Stimulated activated naive CD4-positive, alpha-beta T cell (primary cell): ENCODE results near the gene CETP.

Experiments used
- DNase-seq, 6 experiments: peaks; one replicate each; lab custom pipeline; 2025; lab: John Stamatoyannopoulos, UW

Gene CETP, protein sequence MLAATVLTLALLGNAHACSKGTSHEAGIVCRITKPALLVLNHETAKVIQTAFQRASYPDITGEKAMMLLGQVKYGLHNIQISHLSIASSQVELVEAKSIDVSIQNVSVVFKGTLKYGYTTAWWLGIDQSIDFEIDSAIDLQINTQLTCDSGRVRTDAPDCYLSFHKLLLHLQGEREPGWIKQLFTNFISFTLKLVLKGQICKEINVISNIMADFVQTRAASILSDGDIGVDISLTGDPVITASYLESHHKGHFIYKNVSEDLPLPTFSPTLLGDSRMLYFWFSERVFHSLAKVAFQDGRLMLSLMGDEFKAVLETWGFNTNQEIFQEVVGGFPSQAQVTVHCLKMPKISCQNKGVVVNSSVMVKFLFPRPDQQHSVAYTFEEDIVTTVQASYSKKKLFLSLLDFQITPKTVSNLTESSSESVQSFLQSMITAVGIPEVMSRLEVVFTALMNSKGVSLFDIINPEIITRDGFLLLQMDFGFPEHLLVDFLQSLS

DNA sequence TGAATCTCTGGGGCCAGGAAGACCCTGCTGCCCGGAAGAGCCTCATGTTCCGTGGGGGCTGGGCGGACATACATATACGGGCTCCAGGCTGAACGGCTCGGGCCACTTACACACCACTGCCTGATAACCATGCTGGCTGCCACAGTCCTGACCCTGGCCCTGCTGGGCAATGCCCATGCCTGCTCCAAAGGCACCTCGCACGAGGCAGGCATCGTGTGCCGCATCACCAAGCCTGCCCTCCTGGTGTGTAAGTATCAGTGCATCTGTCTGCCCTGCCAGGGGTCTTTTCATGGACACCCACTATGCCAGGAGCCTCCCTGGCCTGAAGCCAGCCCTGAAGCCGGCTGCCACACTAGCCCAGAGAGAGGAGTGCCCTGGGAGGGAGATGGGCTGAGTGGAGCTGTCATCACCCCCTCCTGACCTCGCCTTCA is at the start of gene CETP:
Gene CETP, plus strand, starts transcription at position 100 of the 431 bp plus-strand sequence. Its CDS starts 30 bp downstream, at position 130.
- no peak for DNase-seq

DNA sequence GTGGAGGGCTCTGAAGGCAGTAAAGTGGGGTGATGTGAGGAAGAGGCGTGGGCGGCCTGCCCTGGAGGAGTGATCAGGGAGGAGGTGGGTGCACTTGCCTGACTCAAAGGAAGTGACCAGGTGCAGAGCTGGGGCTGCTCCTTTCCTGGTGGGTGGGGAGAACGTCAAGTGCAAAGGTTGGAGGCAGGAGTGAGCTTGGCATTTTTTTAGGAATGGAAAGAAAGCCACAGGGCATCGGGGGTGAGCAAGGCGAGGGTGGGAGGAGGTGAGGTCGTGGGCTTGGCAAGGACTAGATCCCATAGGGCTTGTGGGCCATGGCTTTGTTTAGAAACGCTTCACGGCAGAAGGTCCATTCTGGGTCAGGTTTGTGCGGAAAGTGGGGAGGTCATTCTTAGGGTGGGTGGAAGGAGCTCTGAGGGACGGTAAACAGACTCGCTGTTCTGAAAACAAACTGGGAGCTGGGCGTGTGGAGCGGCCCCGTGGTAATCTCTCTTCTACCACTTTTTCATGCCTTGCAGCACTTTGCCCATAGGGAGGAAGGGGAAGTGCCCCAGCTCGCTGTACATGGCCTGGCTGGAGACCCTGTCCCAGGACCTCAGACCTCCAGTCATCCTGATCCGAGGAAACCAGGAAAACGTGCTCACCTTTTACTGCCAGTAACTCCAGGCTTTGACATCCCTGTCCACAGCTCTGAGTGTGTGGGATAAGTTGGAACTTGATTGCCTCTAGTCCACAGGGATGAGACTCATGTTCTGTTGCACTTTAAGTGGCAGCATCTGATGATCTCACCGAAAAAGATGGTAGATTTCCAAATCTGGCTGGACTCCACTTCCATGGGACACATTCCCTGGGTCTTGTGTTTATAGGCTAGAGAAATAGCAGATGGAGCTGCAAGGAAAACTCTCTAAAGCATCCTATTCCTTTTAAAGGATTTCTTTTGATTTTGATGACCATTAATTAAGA is 48.7 kb upstream of the CETP start:
- DNase-seq: no peak

DNA sequence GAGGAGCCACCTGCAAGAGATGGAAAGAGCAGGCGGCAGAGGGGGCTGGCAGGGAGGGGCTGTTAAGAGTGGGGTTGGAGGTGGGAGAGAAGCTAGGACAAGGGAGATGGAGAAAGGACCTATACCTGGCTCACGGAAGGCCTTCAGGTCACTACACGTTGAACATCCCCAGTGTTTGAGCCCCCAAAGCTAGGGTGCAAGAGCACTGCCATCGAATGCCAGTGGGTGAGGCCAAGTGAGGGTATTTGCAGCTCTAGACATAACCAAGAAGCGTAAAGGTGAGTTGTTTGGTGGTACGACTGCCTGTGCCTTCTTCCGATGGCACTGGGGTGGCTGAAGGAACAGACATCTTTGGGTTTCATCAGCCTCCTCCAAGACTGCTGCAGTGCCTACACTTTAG is 46.9 kb upstream of the CETP start:
- DNase-seq: no peak

DNA sequence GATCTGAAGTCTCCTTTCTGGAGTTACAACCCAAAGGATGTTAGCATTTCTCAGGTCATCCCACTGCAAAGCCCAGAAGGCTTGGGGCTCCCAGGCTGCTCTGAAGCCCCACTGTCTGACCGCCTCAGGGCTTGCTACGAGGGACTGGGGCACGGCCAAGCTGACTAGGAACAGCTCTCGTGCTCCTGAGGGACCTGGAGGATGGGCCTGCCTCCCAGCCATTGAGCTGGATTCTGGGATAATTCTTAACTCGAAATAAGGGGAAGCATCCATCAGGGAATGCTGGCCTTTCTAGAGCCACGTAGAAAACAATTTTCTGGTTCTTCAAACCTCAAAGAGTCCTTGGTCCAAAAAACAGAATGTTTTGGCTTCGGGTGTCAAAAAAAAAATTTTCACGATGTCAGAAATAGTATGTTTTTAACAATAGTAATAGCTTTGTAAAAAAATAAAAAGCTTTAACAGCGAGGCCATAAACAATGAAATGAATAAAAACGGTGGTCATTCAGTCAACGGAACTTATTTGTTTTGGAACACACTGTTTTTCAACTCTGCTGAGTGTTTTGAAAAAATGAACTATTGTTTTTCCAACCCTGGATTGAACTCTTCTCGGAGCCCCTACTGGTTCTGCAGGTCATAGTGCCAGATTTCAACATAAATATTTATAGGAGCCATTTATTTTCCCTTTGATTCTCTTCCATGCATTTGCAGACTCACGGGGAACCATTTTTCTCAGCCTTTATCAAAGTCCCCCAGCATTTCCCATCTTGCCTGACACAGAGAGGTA is 46.2 kb upstream of the CETP start:
- no peak for DNase-seq

DNA sequence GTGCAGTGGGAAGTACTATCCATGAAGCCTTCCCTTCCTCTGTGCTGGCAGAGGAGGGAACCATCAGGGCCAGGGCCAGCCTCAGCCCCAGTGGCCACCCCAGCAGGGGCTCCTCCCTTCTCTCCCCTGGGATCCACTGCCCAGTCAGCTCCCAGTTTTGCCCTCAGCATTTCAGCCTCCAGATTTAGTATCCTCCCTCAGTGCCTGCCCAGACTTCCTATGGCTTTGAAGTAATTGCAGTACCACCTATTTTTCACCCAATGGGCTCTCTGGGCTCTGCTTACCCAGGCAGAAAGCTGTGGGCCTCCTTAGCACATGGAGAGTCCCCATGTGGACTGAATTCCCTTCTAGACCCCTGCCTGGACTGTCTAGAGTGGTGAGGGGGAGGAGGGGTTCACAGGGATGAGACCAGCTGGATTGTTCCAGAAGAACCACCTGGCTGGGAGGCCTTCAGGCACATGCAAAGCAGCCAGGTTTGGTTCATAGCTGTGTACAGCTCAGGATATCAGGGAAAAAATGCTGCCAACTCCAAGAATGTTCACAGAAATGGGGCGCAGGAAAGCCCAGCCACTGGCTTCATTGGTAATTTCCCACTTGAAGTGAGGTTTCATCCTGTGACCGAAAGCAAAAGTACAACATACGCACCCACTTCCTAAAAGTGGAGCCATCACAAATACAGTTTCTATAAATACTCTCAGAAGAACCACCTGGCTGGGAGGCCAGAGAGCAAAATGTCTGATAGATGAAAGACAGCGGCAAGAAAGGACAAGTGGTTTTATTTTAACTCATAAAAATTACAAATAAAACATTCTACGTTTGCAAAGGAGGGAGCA is 45.0 kb upstream of the CETP start:
- peak in 3 of 6 experiments; percentile 17 to 23 (median 22) for DNase-seq

DNA sequence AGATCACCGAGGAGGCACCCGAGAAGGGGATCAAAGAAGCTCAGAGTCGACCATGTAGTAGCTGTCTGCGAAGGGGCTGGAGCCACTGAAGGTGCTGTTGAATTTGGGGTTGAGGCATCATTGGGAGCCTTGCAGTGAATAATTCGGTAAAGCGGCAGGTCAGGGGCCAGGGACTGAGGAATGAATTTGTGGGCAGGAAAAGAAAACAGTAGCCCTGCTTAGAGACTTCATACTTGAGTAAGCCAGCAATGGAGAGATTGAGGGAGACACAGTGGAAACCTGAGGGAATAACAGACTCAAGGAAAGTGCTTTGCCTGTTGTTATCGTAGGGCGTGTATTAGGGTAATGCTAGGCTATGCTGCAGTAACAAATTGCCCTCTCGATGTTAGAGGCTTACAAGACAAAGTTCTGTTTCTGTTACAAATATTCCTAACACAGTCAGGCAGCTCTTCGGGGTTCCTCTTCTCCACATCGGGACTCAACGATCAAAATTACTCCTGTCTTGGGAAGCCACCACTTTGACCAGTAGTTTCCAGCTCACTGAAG is 43.2 kb upstream of the CETP start:
- DNase-seq: no peak

DNA sequence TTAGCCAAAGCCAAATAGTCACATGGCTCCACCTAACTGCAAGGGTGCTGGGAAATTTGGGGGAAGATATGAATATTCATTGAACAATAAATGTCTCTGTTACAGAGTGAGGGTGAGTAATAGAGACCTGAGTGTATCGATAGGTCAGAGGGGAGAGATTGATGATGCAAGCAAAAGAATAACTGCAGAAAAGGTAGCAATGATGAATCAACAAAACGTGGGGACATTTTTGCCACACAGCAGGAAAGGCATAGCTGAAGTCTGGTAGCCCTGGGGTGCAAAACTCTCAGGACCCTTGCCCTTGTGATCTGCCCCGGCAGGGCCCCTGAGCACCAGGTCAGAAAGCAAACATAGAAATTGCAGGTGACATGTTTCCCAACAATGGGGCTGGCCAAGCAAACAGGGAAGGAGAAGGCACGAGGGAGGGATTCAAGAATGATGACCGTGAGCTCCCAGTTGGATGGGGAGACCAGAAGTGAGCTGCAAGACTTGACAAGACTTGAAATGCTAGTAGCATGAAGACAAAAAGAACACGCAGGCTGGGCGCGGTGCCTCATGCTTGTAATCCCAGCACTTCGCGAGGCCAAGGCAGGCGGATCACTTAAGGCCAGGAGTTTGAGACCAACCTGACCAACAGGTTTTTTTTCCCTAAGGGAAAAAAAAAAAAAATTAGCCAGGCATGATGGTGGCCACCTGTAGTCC is 42.5 kb upstream of the CETP start:
- DNase-seq: no peak

DNA sequence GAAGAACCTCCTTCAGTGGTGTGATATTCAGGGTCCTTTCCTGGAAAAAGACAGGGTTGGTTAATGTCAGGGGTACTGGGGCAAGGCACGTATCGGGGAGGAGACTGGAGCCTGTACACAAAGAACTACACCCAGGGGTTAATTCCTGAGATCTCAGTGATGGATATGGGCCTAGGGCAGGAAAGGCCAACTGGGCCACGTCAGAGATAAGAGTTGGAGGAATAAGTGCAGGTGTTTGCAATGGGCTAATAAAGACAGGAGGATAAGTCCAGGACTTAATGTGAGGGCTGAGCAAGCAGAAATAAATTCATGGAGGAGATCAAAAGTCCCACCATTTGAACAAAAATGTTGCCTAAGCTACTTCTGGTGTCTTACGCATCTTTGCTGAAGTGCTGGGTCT is 40.2 kb upstream of the CETP start:
- DNase-seq: no peak

DNA sequence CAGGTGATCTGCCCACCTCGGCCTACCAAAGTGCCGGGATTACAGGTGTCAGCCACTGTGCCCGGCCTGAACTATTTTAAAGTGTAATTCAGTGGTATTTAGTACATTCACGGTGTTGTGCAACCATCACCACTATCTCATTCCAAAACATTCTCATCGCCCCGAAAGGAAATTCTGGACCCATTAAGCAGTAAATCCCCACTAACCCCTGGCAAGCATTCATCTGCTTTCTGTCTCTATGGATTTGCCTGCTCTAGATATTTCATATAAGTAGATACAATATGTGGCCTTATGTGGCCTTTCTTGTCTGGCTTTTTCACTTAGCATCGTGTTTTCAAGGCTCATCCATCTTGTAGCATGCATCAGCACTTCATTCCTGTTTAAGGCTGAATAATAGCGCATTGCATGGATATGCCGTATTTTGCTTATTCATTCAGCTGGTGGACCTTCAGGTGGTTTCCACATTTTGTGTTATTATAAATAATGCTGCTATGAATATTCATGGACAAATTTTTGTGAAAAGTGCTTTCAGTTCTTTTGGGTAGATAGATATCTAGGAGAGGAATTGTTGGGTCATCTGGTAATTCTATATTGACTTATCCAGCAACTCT is 38.2 kb upstream of the CETP start:
- DNase-seq: no peak

DNA sequence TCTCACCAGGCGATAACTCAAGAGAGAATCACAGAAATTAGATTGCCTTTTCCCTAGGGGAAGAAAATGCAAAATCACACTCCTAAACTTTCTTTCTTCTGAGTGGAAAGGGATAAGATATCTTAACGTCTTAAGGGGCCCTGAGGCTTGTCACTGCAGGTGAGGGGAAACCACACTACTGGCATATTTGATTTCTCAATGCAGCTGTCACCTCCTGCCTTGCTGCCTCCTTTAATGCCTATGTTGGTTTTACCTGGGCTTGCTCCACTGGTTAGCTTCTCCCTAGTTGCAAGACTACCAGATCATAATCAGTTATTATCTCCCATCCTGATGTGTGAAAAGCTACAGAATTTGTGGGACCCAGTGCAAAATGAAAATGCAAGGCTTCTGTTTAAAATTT is 34.3 kb upstream of the CETP start:
- DNase-seq: no peak

DNA sequence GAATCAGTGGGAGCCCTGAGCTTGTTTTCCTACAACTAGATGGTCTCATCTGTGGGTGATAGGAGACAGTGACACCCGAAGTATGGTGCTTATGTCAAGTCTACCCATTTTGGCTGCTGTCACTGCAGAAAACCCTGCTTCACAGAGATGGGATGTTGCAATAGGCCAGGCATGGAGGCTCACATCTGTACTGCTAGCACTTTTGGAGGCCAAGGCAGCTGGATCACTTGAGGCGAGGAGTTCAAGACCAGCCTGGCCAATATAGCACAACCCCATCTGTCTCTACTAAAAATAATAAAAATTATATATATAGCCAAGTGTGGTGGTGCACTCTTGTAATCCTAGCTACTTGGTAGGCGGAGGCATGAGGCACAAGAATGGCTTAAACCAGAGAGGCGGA is 32.1 kb upstream of the CETP start:
- no peak for DNase-seq

DNA sequence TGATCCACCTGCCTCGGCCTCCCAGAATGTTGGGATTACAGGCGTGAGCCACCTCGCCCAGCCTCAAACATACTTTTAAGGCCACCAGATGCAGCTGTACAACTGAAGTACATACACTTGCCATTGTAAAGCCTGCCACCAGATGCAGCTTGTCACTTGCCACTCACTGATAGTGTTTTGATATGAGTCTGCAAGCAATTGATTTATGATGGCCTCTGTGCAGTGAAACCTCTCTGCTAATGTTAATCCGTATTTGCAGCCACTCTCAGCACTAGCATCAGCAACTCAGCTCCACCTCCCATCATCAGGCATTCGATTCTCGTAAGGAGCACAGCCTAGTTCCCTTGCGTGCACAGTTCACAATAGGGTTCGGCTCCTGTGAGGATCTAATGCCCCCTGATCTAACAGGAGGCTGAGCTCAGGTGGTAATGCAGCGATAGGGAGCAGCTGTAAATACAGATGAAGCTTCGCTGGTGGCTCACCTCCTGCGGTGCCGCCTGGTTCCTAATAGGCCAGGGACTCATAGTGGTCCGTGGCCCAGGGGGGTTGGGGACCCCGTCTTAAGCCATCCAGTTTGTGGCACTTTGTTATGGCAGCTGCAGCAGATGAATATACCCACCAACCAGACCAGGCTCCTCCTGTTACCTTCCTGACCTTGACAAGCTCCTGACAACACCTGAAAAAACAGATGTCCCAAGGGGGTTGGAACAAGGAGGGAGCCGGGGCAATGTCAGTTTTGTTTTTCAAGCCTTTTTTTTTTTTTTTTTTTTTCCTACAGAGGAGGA is 31.1 kb upstream of the CETP start:
- DNase-seq: peak in 1 of 6 experiments; percentile 11

DNA sequence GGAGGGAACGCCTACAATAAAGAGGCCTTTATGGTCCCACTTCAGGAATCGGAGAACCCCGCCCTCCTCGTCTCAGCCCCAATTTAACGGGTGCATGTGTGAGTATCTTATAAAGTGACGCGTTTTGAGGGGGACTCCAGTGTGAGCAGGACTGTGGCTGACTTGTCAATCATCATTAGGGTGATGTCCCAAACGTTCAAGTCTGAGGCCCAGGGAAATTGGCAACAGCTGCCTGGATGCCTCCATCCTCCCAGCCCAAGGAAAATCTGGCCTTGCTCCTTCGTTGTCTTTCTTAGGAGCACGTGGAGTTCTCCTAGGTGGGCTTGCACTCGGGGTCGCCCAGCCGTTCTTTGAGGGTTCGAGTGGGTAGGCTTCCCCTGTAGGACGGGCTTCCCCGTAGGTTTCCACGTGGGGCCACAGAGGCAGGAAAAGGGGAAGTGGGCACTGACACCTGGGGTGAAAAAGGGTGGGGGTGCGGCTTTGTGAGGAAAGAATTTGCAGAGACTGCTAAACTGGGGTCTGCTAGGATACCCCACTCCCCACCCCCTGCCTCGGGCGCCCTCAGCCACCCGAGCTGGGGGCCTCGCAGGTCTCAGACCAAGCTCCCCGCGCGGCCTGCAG is 30.4 kb upstream of the CETP start:
- DNase-seq: no peak

DNA sequence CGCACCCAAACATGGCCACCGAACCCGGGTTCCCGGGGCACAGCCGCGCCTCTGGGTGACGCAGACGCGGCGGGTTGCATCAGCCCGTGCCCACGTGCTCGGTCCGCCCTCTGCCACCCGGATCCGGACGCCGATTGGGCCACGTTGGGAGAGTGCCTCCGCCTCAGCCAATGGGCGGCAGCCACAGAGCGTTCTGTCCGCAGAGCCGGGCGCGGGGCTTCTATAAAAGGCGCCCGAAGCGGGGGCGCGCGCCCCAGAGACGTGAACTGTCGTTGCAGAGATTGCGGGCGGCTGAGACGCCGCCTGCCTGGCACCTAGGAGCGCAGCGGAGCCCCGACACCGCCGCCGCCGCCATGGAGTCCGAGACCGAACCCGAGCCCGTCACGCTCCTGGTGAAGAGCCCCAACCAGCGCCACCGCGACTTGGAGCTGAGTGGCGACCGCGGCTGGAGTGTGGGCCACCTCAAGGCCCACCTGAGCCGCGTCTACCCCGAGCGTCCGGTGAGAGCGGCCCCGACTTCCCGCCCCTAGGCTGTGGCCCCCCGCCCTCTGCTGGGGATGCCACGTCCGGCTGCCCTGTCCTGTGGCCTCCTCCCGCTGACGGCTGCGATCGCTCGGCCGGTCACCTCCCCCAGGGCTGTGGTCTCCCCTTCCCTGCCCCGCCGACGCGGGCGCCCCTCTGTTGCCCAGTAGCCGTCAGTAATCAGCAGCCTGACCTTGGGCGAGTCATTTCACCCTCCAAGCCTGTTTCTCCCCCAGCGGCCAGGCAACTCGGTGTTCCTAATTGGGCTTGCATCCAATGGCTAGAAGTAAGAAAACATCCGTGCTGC is 29.6 kb upstream of the CETP start, which contains the start of gene HERPUD1:
Gene HERPUD1, plus strand, starts transcription at position 251 of the 829 bp plus-strand sequence. Its CDS starts 103 bp downstream, at position 354.
- DNase-seq: peak; percentile 97 to 98 (median 98)

DNA sequence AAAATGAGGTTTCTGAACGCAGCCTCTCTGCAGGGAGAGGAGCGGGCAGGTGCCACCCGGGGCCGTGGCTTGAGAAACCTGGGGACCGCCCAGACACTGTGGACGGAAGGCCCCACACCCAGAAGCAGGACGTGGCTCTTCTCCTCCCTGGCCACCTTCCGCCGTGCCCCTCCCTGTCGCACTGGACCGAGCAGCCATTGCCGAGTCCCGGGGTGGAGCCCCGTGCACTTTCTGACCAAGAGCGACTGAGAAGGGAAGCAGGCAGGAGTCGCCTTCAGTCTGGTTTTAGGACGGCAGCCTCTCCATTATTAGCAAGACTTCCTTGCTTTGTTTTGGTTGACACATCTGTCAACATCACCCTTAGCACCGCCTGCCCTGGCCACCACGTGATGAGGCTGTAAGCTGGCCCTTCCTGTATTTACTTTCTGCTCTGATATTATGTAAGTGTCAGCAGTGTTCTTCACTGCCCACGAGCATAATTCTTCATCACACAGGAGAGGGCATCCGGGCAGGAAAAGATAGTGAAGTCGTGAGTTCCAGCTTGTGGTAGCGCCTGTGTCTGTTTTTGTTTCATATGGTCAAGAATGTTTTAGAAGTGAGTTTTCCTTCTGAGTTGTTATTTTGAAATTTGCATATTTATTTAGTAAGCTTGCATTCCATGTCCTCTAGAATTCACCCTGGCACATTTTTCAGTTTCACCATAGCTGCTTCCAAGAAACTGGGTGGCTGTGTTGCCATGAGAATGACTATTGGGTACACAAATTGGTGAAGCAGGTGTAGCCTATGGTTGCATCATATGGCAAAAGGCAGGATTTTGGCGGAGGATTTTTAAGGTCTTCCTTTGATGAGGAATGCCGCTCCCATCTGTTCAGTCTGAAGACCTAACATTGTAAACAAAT is 28.8 kb upstream of the CETP start:
- peak in 3 of 6 experiments; percentile 32 to 55 (median 42) for DNase-seq
